SK-N-MC (cell line): ENCODE data around the gene GNG13.

Source experiments
- EZH2 ChIP-seq: fragments of 200-600 bp; sonication (generic); IDR thresholded peaks from one replicate; pipeline ENCODE4 v1.6.1; 2017; ENCODE audit warnings: antibody characterized with exemption
- FOXP2 ChIP-seq: optimal IDR thresholded peaks from 2 replicates; pipeline ENCODE3; 2011; ENCODE audit warnings: mild to moderate bottlenecking, moderate library complexity; ENCODE audit not compliant: insufficient read depth; ENCODE audit errors: extremely low read length, control extremely low read depth
- POLR2AphosphoS5 ChIP-seq: IDR thresholded peaks from 2 replicates; pipeline ENCODE4 v1.6.1; 2012; ENCODE audit warnings: mild to moderate bottlenecking, low read depth, low read length, borderline replicate concordance

- TF ChIP-seq POLR2AphosphoS5 (no peak), EZH2 (no peak), FOXP2 (no peak)
These were observed 12.5 kb downstream of the GNG13 start, which contains the start of gene RPUSD1 for GRCh38 chr16:787978-788398.
